HL-60/S4 treated with retinoic acid at 250 ng/mL for 4 days and 3 days (cell line): Measurements from ENCODE around the gene TPD52L2.
"Not testable (repeated sequence)": the region's sequence is repeated elsewhere in the genome, so short reads cannot be mapped to it uniquely, and the experiment has no call there.

Source experiments
- in situ Hi-C: fragments of 300-500 bp; cut with MboI; formaldehyde crosslinking; loops from 2 replicates; pipeline ENCODE4 v1.7.0; 2022; ENCODE audit warnings: low sequenced_read_pairs

TPD52L2 gene

DNA sequence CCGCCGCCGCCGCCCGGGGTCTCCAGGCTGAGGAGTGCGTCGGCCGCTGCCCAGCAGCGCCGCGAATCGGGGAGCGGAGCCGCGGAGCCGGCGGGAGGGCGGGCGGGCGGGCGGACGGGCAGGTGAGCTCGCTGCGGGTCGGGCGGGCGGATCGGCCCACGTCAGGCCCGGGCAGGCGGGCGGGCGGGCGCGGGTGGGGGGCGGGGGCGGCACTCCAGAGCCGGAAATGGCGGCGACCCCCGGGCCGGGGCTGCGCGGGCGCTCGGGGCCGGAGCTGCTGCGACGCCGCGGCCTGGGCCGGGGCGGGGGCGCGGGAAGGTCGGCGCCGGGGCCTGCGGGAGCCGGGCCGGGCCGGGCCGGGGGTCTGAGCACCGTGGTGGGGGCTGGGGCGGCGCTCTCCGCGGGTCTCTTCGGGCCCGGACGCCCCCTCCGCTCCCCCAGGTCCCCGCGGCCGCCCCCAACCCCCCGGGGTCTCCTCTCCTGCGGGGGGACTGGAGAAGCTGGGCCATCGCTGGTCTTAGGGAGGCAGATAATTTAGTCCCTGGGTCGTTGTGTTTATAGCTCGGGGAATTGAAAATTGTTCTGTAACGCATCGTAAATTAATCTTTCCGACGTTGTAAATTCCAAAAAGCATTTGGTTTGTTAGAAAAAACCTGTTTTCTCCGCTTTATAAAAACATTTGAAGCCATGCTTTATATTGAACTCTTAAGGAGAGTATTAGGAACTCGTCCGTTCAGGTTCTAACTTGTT, 30.3 kb downstream of the TPD52L2 start:
- in situ Hi-C loops, result no loop called here

DNA sequence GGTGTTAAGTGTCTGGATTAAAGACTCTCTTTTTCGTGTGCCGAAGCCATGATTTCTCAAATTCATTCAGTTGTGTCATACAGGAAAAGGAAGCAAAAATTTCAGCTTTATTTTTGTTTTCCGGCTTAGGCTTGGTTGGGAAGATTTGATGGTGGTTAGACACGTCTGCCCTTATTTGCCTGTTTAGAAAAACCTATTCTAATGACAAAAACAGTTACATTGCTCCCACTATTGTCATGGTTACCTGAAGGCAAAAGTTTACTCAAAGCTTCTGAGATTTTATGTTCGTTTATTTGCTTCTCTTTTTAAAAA, 30.8 kb downstream of the TPD52L2 start:
- in situ Hi-C loops, result no loop called here

DNA sequence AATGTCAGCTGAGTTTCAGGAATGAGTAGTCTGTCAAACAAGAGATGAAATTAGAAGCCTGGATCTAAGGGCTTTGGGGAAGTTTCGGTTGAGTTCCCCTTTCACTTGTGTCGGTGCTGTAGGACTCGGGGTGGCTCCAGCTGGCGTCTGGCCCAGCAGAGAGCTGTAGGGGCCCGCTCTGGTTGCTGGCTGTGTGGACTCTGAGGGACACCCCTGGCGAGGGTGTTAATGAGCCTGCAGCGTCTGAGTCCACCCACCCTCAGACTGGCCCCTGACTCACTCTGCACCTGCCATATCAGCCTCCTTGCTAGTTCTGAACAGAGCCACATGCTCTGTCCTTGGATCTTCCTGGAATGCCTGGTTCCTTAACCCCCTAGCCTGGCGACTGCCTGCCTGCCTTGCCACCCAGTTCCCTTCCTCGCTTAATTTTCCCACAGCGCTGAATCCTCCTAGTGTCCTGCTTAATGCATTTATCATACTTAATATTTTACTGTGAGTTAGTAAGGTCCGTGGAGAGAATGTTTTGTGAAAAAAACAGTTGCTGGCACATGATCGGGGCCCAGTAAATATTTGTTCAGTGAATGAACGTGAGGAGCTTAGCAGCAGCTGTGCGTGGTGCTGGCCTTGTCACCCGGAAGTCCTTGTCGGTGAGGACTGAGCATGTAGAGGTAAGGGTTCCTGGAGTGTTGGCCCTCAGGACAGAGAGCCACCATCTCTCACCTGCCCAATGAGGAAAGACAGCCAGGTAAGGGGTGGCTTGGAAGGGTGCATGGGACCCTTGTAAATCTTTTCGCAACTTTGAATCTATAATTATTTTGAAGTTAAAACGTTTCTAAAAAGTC, 31.4 kb downstream of the TPD52L2 start:
- in situ Hi-C loops, result no loop called here

DNA sequence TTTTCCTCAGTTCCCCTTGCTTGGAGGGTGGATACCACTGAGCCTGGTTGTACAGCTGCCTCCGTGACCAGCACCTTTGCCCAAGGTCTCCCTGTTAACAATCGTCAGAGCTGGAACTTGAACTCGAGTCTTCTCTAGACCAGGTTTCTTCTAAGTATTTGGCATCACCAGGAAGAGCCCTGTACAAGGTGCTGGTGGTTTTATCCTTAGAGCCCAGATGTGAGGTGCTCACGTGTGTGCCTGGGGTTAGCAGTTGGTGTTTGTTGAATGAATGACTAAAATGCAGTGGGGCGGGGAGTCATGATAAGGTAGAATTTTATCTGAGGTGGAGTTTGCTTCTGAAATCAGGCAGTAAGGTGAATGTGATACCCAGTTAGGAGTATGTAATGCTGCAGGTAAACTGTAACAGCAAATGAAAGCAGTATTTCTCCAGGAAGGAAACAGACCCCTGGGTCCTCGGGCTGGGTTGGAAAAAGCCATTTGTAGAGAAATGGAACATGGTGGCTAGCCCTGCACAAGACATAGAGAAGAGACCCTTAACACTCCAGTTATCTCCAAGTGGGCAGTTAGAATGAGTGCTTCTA, 33.0 kb downstream of the TPD52L2 start:
- in situ Hi-C loops, result no loop called here

DNA sequence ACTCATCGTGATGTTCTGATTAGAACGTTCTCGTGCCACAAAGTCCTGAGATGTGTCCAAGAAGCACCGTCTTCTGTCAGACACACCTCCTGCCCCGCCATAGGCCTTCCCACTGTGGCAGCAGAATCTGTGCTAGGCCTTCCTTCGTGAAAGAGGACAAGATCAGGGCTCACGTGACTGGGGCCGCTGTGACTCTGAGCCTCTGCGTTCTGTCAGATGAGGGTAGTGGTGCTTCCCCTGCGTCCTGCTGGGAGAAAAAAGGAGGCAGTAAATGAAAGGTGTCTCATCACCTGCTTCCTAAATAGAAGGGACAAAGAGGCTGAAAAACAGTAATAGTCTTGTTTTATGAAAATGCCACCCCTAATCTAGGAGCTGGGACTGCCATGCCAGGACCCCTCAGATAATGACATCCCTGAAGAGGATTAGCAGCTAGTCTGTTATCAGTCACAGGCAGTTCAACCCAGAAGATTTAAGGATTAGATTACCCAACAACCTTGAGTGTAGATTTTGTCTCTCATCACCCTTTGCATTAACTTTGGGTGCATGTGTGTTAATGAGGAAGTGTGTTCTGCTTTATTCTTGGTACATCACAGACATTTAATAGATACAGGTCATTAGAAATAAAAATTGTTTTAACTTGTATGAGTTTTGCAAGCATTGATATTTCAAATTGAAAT, 34.0 kb downstream of the TPD52L2 start:
- in situ Hi-C loops, result no loop called here

DNA sequence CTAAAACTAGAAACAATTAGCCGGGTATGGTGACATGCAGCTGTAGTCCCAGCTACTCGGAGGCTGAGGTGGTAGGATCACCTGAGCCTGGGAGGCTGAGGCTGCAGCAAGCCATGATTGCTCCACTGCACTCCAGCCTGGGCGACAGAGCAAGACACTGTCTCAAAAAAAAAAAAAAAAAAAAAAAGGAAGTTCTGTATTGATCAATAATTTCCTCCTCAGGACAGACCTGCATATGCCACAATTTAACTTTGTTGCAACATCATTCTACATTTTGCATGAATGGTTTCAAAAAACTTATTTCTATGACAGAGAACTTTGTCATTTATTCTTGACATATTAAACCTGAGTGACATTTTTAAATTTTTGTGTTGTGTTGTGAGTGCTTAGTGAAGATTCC, 35.3 kb downstream of the TPD52L2 start:
- in situ Hi-C loops, result no loop called here

DNA sequence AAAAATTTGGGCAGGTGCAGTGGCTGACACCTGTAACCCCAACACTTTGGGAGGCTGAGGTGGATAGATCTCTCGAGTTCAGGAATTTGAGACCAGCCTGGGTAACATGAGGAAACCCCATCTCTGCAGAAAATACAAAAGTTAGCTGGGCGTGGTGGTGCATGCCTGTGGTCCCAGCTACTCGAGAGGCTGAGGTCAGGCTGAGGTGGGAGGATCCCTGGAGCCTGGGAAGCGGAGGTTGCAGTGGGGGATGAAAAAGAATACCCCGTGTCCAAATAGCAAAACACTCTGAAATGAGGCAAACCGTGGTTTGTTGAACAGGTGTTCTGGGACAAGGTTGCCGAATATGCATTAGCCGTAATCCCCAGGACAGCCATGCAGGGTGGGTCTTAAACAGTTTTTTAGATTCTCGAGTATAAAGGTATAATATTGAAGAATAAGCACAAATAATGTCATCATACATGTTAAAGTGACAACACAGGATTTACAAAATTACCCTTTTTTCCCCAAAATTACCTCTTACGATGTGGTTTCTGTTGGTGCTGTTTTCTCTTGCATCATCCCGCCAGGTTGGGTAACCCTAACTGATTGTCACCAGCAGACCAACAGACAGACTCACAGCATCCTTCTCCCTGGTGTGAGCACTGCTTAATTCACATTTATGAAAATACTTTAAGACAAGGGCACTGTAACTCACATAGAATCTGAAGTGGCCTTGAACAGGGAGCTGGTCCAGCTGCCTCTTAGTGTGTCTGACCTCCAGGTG, 38.9 kb downstream of the TPD52L2 start:
- in situ Hi-C loops, result no loop called here

DNA sequence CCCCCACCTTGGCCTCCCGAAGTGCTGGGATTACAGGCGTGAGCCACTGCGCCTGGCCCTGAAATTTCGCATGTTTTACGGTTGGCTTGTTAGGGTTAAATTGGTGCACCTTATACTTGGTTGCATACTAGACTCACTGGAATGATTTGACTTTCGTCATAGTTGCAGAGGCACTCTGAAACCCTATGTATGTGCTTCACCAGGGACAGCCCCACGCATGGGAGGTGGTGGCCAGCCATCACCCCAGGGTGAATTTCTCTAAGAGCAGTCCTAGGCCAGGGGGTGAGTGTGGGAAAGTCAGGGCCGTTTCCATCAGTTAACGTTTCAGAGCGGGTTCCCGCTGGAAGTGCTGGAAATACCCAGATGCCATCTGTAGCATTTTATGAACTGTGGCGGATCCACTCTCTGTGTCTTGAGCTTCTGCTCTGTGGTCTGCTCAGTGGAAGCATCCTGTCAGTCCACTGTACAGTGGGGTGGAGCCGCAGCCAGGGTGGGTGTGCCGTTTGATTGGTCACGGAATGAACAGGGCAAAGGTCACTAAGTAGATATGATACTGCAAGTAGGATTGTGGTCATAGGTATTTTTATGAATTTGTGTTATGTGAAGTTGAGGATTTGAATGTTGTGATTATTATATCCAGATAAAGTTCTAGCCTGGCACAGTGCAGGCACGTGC, 43.1 kb downstream of the TPD52L2 start:
- in situ Hi-C loops, result no loop called here

DNA sequence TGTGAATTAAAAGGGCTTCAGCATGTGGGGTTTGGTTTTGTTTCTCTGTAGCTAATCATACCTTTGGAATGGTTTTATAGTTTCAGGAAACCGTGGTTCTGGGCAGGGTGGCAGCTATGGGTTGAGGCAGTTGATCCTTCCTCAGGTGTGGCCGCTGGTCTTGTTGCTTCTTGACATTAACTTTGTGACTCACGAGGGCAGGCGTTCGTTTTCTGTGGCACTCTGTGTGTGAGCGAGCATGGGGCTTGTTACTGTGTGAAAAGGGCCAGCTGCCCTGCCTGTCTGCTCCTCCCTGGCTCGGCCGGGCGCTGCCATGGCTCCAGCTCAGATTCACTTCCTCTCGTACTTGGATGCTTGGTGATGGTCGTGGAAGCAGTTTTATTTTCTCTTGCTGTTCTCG, 46.1 kb downstream of the TPD52L2 start:
- in situ Hi-C loops, result no loop called here

DNA sequence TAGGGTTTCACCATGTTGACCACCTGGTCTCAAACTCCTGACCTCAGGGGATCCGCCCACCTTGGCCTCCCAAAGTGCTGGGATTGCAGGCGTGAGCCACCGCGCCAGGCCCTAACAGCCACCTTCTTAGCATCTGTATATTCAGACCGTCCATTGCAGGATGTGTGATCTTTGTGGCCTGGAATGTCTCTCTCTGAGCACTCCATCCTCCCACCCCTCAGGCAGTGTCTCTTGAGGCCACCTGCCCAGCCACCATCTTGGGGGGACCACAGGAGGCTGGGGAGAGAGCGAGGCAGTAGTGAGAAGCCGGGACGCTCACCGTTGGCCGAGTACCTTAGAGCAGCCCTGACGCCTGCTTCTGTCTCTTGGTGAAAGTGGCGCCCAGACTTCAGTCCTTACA, 48.7 kb downstream of the TPD52L2 start:
- in situ Hi-C loops, result no loop called here

DNA sequence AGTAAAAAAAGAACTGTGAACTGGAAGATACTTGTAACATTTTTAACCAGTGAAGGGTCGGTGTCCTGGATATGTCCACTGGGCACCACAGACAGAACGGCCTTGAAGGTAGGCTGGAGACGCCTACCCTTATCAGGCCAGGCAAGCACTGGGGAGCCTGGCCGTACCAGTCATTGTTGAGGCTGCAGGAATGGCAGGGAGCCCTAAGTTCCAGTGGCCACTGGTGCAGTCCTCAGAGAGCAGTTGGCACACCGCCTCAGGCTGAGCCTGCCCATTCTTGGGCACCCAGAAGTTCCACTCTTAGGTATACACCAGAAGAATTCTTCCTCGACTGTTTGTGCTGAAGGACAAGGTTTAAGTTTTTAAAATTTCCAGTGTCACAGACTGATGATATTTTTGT, 50.4 kb downstream of the TPD52L2 start:
- in situ Hi-C loops, result no loop called here

DNA sequence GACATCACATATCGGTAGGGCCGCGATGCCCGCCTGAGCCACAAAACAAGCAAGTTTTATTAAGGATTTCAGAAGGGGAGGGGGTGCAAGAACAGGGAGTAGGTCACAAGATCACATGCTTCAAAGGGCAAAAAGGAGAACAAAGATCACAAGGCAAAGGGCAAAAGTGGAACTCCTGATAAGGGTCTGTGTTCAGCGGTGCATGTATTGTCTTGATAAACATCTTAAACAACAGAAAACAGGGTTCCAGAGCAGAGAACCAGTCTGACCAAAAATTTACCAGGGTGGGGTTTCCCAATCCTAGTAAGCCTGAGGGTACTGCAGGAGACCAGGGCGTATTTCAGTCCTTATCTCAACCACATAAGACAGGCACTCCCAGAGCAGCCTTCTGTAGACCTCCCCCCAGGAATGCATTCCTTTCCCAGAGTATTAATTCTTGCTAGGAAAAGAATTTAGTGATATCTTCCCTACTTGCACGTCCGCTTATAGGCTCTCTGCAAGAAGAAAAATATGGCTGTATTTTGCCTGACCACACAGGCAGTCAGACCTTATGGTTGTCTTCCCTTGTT, 51.4 kb downstream of the TPD52L2 start:
- in situ Hi-C loops, result not testable (repeated sequence)

DNA sequence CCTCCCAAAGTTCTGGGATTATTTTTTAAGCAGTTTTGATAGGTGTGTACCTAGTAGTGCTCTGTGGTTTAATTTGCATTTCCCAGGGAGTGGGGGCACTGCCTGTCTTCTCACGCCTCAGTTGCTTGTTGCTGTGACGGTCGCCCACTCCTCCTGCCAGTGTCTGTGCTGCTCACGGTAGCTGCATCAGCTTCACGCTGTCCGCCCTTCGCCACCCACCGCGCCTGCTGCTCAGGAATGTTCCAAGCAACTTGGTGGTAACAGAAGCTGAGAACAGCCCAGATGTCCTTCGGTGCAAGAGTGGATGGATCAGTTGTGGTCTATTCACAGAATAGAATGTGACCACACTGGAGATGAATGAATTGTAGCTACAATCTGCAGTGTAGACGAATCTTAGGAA, 52.7 kb downstream of the TPD52L2 start:
- in situ Hi-C loops, result no loop called here

DNA sequence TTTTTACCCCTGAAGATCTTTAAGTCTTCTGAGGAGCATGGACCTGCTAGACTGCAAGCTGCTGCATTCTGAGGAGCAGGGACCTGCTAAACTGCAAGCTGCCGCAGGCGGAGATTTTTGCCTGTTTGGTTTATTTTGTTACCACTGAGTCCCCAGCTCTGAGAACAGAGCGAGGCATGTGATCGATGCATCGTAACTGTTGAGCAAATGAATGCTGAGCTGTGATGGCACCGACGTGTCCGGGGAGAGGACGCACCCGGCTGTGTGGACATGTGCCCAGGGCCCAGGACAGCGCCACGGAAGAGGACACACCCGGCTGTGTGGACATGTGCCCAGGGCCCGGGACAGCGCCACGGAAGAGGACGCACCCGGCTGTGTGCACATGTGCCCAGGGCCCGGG, 54.1 kb downstream of the TPD52L2 start:
- in situ Hi-C loops, result no loop called here

DNA sequence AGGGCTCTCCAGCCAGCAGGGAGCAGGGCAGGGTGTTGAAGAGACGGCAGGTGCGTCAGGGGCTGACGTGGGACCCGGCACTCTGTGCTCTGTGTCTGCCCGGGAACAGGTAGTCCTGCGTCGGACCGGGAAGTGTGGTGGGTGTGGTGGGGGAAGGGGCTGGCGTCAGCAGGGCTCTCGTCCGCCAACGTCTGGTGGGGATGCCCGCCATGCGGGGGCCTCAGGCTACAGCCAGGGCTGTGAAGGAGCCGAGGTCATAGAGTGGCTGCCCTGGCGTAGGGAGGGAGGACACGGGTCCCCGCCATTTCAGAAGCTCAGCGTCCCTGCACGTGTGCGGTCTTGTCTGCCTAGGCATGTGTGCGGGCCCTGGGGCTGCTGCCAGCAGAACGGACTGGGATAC, 55.2 kb downstream of the TPD52L2 start:
- in situ Hi-C loops, result no loop called here

DNA sequence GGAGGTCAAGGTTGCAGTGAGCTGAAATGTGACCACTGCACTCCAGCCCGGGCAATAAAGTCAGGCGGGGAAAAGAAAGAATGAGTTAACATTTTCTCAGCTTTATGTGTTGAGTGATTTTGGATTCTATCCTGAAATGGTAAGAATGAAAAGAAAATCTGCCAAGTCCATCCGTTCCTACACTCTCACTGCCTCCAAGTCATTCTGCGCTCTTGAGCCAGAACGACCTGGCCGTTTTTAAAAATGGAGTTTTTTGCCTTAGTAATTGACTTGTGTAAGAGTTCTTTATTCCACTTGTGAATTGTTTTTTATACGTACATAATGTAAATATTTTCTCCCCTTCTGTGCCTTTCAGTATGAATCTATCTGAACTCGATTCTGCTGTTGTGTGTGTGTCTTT, 58.6 kb downstream of the TPD52L2 start:
- in situ Hi-C loops, result no loop called here

DNA sequence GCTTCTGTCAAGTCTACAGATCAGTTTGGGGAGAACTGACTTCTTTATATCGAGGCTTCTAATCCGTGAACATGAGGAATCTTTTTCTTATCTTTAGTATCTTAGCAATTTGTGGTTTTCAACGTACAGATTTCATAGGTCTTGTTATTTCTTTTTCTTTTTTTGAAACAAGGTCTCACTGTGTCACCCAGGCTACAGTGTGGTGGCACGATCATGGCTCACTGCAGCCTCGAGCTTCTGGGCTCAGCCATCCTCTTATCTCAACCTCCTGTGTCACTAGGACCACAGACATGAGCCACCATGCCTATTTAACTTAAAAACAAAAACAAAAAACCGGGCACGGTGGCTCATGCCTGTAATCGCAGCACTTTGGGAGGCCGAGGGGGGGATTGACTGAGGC, 59.2 kb downstream of the TPD52L2 start:
- in situ Hi-C loops, result no loop called here

DNA sequence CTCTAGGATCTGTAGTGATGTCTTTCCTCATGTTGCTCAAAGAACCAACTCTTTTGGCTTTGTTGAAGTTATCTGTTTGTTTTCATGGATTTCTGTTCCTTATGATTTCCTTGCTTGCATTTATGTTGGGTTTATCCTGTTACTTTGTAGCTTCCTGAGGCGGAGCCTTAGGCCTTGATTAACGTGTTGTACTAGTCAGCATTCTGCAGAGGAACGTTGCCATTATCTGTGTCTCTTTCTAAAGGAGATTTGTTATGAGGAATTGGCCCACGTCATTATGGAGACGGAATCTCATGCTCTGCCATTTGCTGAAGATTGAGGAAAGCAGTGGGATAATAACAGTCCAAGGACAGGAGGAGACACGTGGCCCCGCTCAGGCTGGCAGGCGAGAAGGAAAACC, 61.2 kb downstream of the TPD52L2 start:
- in situ Hi-C loops, result no loop called here

DNA sequence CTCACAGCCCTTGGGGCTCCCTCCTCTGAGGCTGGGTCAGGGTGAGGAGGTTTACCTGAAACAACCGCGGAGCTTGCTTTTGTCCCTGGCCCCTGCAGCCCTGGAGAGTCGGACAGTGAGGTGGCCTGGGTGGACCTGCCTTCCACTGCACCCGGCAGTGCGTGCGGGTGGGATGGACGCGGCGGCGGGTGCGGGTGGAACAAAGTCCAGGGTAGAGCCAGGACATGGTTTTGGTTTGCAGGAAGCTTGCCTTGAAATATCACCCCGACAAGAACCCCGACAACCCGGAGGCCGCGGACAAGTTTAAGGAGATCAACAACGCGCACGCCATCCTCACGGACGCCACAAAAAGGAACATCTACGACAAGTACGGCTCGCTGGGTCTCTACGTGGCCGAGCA, 64.0 kb downstream of the TPD52L2 start:
- in situ Hi-C loops, result no loop called here

DNA sequence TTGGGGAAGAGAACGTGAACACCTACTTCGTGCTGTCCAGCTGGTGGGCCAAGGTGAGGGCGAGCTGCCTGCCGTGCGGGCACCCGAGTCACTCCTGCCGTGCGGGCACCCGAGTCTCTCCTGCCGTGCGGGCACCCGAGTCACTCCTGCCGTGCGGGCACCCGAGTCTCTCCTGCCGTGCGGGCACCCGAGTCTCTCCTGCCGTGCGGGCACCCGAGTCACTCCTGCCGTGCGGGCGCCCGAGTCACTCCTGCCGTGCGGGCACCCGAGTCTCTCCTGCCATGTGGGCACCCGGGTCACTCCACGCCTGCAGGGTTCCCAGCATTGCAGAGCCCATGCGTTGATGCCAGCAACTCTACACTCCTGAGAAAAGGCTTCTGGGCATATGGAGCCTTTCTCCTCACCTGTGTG, 64.4 kb downstream of the TPD52L2 start:
- in situ Hi-C loops, result not testable (repeated sequence)
